ENCODE data around the gene TPO.
"Not testable (repeated sequence)": the region's sequence is repeated elsewhere in the genome, so short reads cannot be mapped to it uniquely, and the experiment has no call there.

The TPO gene

GRCh38 chr2:1487758-1488157 is 74.5 kb downstream of the TPO start:
- DNase-seq, result no peak

- DNase-seq, result no peak
These were observed 75.0 kb downstream of the TPO start for GRCh38 chr2:1488181-1488671.

GRCh38 chr2:1488851-1489250 is 75.6 kb downstream of the TPO start:
- DNase-seq, result no peak

DNA sequence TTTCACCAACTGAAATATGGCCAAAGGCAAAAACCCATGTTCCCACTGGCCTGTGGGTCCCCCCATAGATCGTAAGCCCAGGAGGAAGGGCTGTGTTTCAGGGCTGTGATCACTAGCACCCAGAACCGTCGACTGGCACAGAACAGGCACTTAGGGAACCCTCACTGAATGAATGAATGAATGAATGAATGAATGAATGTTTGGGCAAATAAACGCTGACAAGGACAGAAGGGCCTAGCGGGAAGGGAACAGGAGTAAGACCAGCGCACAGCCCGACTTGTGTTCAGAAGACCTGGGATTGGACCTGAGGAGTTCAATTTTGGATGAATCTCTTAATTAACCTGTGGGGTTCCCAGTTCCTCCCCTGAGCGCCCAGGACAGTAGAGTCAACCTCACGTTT is 76.2 kb downstream of the TPO start:
- DNase-seq, result no peak

DNA sequence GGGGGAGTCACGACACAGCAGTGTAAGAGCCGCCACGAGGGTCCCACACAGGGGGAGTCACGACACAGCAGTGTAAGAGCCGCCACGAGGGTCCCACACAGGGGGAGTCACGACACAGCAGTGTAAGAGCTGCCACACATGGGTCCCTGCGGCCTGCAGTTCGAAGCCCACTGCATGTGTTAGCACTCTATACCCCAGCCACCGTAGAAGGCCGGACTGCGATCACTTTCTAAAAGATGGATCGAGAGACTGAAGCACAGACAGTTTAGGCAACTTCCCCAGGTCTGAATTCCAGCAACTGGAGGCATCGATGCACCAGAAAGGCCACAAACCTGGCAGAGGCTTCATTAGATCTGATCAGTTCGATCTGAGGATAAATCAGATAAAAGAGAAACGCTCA is 77.1 kb downstream of the TPO start:
- not testable (repeated sequence) for DNase-seq

DNA sequence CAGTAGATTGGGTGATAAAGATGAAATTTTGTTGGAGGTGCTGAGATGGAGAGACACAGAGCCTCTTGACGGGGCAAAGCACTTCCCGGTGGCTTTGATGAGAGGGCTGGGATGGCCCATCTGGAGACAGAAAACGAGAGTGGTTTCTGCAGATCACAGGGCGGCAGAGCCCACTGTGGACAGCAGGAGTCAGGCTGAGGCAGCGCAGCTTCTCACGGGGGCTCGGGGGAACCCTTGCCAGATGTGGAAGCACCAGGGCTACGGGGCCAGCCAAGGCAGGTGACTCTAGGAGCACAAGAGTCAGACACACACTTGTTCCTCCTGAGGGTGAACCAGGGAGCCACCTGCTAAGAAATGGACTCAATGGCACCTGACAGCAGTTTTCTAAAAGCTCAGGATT is 78.5 kb downstream of the TPO start:
- DNase-seq, result no peak

GRCh38 chr2:1492231-1492630 is 79.0 kb downstream of the TPO start:
- not testable (repeated sequence) for DNase-seq

- no peak for DNase-seq
These were observed 79.6 kb downstream of the TPO start for GRCh38 chr2:1492711-1493430.

- no peak for DNase-seq
These were observed 80.3 kb downstream of the TPO start for GRCh38 chr2:1493431-1494126.

GRCh38 chr2:1494257-1494656 is 81.0 kb downstream of the TPO start:
- DNase-seq, result no peak

GRCh38 chr2:1494906-1495305 is 81.6 kb downstream of the TPO start:
- no peak for DNase-seq

- no peak for DNase-seq
These were observed 82.6 kb downstream of the TPO start for GRCh38 chr2:1495676-1496358.

DNA sequence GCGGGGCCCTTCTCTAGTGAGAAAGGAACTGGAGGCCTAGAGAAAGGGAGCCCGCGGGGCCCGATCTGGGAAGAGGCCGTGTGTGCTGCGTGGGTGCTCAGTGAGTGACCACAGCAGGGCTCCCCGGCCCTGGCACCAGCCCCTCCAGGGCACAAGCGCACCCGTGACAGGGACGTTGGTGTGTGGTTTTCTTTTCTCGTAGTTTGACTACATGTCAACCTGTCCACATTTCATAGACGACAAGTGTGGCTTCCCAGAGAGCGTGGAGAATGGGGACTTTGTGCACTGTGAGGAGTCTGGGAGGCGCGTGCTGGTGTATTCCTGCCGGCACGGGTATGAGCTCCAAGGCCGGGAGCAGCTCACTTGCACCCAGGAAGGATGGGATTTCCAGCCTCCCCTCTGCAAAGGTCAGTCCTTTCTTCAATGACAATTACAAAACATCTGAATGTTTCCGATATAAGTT is 83.1 kb downstream of the TPO start:
- no peak for DNase-seq

DNA sequence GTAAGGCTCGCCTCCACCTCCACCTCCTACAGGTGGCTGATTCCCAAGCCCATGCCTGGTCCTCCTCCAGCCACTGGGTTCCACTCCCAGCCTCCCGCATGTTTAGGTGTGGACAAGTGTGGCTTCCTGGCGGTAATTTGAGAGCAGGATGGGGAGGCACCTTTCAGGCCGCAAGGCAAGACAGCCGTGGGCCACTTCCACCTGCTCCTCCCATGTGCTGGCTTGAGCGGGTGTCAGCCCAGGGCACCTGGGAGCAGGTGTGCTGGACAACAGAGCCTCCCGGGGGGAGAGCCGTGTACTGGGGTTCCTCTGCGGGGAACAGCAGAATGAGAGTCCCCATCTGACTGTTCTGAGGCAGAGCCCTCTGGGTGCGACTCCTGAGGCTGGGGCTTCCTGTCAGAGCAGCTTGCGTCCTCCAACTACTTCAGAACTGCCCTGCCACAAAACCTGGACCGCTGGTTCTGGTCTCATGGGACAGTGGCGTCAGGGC is 83.9 kb downstream of the TPO start:
- peak in 1 of 2 donors; percentile 8 for DNase-seq

- DNase-seq, result peak in 1 of 2 donors; percentile 1
These were observed 84.9 kb downstream of the TPO start for GRCh38 chr2:1498176-1498575.

DNA sequence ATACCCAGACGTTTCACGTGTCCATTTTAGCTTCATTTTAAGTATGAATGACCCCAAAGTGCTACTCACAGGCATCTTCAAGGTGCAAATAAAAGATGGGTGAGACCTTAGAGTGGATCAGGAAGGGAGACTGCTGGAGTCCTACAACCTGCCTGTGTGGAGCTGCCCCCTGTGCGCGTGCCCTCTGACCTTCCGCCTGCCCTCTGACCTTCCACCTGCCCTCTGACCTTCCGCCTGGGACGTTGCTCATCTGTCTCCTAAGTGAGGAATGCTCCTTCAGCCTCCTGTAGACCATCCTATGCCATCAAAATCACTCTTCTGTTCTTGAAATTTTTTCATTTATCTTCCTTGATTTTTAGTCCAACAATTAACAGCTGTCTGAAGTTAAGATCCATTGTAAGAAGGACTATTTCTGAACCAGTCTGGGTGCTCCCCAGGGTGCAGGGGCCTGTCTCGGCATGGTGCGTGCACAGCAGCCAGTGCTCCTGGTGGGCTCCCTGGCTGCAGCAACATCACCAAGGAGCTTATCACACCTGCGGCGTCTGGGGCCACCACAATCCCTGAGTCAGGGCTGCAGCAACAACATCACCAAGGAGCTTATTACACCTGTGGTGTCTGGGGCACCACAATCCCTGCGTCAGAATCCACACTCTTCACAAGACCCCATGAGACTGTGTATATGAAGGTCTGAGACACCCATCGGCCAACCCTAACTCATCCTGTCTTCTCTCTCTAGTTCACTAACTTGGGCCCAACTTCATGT is 86.0 kb downstream of the TPO start:
- no peak for DNase-seq

GRCh38 chr2:1501038-1501851 is 88.0 kb downstream of the TPO start:
- no peak for DNase-seq

- DNase-seq, result no peak
These were observed 88.7 kb downstream of the TPO start for GRCh38 chr2:1501991-1502390.

GRCh38 chr2:1502891-1503304 is 89.6 kb downstream of the TPO start:
- DNase-seq, result no peak

- no peak for DNase-seq
These were observed 90.4 kb downstream of the TPO start for GRCh38 chr2:1503471-1504310.

GRCh38 chr2:1504311-1504750 is 91.1 kb downstream of the TPO start:
- no peak for DNase-seq
